ENCODE data around the gene RGS16. TPM values are rescaled to one million over a fixed set of nuclear protein-coding genes. Genes with fewer than 3 reads are reported as not detected.

The RGS16 gene, protein sequence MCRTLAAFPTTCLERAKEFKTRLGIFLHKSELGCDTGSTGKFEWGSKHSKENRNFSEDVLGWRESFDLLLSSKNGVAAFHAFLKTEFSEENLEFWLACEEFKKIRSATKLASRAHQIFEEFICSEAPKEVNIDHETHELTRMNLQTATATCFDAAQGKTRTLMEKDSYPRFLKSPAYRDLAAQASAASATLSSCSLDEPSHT
- total RNA-seq (2016; rRNA removed; fragmentation: Illumina TruSeq; extraction: Trizol) (not detected in 2 replicates), polyA plus RNA-seq (2011; rRNA removed) (not detected in 2 replicates), polyA minus RNA-seq (2011; rRNA and poly(A)+ RNA removed; ENCODE audit: low replicate concordance) (3.1 TPM in 1 of 2 replicates, not detected in the other), Bru-seq, nascent RNA (percentile 20 among the genes with signal in this experiment), BruChase-seq, experiment 1, labeled RNA remaining after a 6-hour chase (percentile 26 among the genes with signal in this experiment), BruChase-seq, experiment 2, labeled RNA remaining after a 2-hour chase (percentile 24 among the genes with signal in this experiment)
- not detected in 2 replicates for total RNA-seq (2016; cell fraction: cytosol; rRNA removed; fragmentation: Illumina TruSeq; extraction: Trizol; ENCODE audit: low read depth)
- total RNA-seq (2016; cell fraction: insoluble cytoplasmic fraction; rRNA removed; fragmentation: Illumina TruSeq; extraction: Trizol), result not detected in 2 replicates
- total RNA-seq (2016; cell fraction: membrane; rRNA removed; fragmentation: Illumina TruSeq; extraction: Trizol), result not detected in 2 replicates
- not detected in 2 replicates for total RNA-seq (2016; cell fraction: nucleus; rRNA removed; fragmentation: Illumina TruSeq; extraction: Trizol)
- not detected in 2 replicates for polyA plus RNA-seq (2011; cell fraction: cytosol; rRNA removed)
- polyA plus RNA-seq (2011; cell fraction: nucleus; rRNA removed), result not detected in 2 replicates
- not detected in 2 replicates for polyA plus RNA-seq (2012)
- polyA plus RNA-seq (2016; cell fraction: cytosol; fragmentation: Illumina TruSeq; extraction: Trizol; ENCODE audit: low read depth), result not detected in 2 replicates
- not detected in 2 replicates for polyA plus RNA-seq (2016; cell fraction: insoluble cytoplasmic fraction; fragmentation: Illumina TruSeq; extraction: Trizol; ENCODE audit: low read depth)
- not detected in 2 replicates for polyA plus RNA-seq (2016; cell fraction: membrane; fragmentation: Illumina TruSeq; extraction: Trizol; ENCODE audit: low read depth)
- polyA plus RNA-seq (2016; cell fraction: nucleus; fragmentation: Illumina TruSeq; extraction: Trizol; ENCODE audit: insufficient read depth, low read depth), result not detected in 2 replicates
- polyA minus RNA-seq (2011; cell fraction: cytosol; rRNA and poly(A)+ RNA removed), result not detected in 2 replicates
- not detected in 2 replicates for polyA minus RNA-seq (2011; cell fraction: nucleus; rRNA and poly(A)+ RNA removed)
- long read RNA-seq, experiment 1, result 0 reads
- long read RNA-seq, experiment 2, result 0 reads

DNA sequence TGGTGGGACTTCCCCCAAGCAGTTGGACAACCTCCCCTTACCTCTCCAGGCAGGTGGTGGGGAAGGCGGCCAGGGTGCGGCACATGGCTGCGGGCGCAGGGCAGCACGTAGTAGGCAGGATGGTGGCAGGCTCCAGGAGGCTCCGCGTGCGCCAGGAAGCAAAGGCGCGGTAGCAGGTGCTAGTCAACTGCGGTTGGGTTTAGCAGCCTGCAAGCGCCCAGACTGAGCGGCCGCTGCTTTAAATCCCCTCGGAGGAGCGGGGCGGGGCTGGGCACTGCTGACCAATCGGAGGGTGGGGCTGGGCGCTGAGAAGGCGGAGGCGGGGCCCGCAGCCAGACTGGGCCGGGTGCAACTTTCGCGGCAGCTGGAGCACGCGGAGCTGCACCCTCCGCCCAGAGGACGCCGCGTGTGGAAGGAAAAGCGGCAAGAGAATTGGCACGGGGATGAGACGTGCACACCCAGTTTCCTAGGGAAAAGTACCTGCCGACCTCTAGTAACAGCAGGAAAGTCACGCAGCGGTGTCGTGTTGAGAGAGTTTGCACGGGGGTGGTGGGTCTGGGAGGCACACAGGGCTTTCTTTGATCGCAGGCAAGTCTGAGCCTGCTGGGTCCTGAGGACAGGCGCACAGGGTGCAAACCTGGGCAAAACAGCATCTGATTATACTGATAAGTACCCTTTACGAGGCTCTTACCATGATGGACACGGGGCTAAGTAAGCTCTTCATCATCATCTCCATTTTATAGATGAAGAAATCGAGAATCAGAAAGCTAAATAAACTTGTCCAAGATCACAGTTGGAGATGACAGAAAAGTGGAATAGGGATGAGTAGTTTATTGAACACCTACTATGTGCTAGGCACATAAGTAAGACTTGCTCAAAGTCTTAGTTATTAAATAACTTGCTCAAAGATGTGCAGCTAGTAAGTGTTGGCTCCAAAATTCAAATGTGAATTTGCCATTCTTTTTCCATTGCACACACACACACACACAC lies at the start of gene RGS16:
Gene RGS16 (minus strand): TSS at position 215 of the 990 bp plus-strand sequence. CDS start 130 bp downstream, at position 85.
- Histone ChIP-seq H3K9me3 (ENCODE audit: low read length) (no peaks in the 10 kb centered on the region), H4K20me1 (ENCODE audit: insufficient read depth, low read length) (no peaks in the 10 kb centered on the region), H3K4me2 (ENCODE audit: low read depth, low read length) (no peak within 1 kb of the TSS), H3K36me3 (replicated peaks in 1 of 2; ENCODE audit: control insufficient read depth in 1 of 2, insufficient read depth in 2 of 2, low read length in 2 of 2) (no peaks in the 10 kb centered on the region), H3K79me2 (ENCODE audit: insufficient read depth, low read length) (no peaks in the 10 kb centered on the region), H3K9ac (ENCODE audit: insufficient read depth, low read depth, low read length) (no peak within 1 kb of the TSS), H3K27ac (ENCODE audit: extremely low read length, insufficient read depth, low read length) (no peak within 1 kb of the TSS), H2AFZ (ENCODE audit: low read length) (no peak within 1 kb of the TSS), H3K4me3 (replicated peaks in 1 of 3; ENCODE audit: insufficient read depth in 1 of 3, low read depth in 2 of 3, low read length in 3 of 3) (no peak within 1 kb of the TSS), H3K4me1 (ENCODE audit: insufficient read depth, low read length) (no peaks in the 10 kb centered on the region), H3K27me3 (ENCODE audit: control insufficient read depth in 1 of 2, insufficient read depth in 2 of 2, low read length in 2 of 2) (peaks cover 3 to 19% of the 10 kb centered on the region in 2 experiments; a peak in 3 of 5 replicates)
- POLR2A ChIA-PET, result no interaction called here
- CTCF ChIA-PET (ENCODE audit: low intra/inter-chr PET ratio, low total read pairs), result no interaction called here
- intact Hi-C loops (cut with micrococcal nuclease; ENCODE audit: unreplicated experiment), result no loop called here
- TF ChIP-seq ZNF766 (CRISPR knock-in tag; IDR thresholded peaks at IDR 0.05; ENCODE audit: borderline replicate concordance), result no peak
- peak; percentile 16 for TF ChIP-seq HNRNPLL (IDR thresholded peaks at IDR 0.05; ENCODE audit: low read depth, low read length, poor library complexity, severe bottlenecking)
- TF ChIP-seq, protein P1, sequence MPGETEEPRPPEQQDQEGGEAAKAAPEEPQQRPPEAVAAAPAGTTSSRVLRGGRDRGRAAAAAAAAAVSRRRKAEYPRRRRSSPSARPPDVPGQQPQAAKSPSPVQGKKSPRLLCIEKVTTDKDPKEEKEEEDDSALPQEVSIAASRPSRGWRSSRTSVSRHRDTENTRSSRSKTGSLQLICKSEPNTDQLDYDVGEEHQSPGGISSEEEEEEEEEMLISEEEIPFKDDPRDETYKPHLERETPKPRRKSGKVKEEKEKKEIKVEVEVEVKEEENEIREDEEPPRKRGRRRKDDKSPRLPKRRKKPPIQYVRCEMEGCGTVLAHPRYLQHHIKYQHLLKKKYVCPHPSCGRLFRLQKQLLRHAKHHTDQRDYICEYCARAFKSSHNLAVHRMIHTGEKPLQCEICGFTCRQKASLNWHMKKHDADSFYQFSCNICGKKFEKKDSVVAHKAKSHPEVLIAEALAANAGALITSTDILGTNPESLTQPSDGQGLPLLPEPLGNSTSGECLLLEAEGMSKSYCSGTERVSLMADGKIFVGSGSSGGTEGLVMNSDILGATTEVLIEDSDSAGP (CRISPR knock-in tag; IDR thresholded peaks at IDR 0.05; ENCODE audit: borderline replicate concordance), result peak; percentile 52
- no peak for DNase-seq (ENCODE audit: low spot score)
- no peak for FAIRE-seq
- WGBS (ENCODE audit: low lambda C conversion rate), result 49% methylated on average over 22 of the region's 44 CpGs
- no TSS peak for BruUV-seq (replicated peaks)
- in situ Hi-C loops (cut with HindIII; ENCODE audit: extremely low pct_ligation_motif_present, low pct_unique_long_range_greater_than_20kb), result loop anchor here (5.0 kb wide), 1 partner anchor 183 kb away; the partner anchor contains the start of gene NPL
- peak; percentile 47 for ATAC-seq
